GM18505 (cell line): Measurements from ENCODE around the gene PXDC1.

ENCODE experiments used
- ATAC-seq: cut with Tn5 transposase; IDR thresholded peaks from one replicate; pipeline ENCODE4 v1.9.1; 2021; ENCODE audit not compliant: unreplicated experiment
- POLR2A ChIP-seq: IDR thresholded peaks from 4 replicates; pipeline ENCODE4 v1.6.1; 2011; ENCODE audit warnings: borderline replicate concordance; ENCODE audit not compliant: insufficient read depth, insufficient read length; ENCODE audit errors: extremely low read depth

PXDC1 gene

GRCh38 chr6:3719462-3720308 lies 31.8 kb downstream of the PXDC1 start:
- TF ChIP-seq POLR2A: no peak

GRCh38 chr6:3718407-3718806 lies 33.1 kb downstream of the PXDC1 start:
- no peak for TF ChIP-seq POLR2A
- no peak for ATAC-seq

More at GRCh38 chr6:3719462-3720308, 31.8 kb downstream of the PXDC1 start:
- no peak for ATAC-seq

GRCh38 chr6:3715285-3715684 lies 36.2 kb downstream of the PXDC1 start:
- TF ChIP-seq POLR2A: no peak
- no peak for ATAC-seq

GRCh38 chr6:3714768-3715167 lies 36.7 kb downstream of the PXDC1 start:
- TF ChIP-seq POLR2A: no peak
- no peak for ATAC-seq

GRCh38 chr6:3714111-3714510 lies 37.4 kb downstream of the PXDC1 start:
- TF ChIP-seq POLR2A: no peak
- ATAC-seq: no peak

- ATAC-seq: no peak
Observed at GRCh38 chr6:3712827-3713665, 38.5 kb downstream of the PXDC1 start.

GRCh38 chr6:3711776-3712175 lies 39.7 kb downstream of the PXDC1 start:
- no peak for ATAC-seq
- no peak for TF ChIP-seq POLR2A

More at GRCh38 chr6:3712827-3713665, 38.5 kb downstream of the PXDC1 start:
- TF ChIP-seq POLR2A: no peak

GRCh38 chr6:3710403-3710802 lies 41.1 kb downstream of the PXDC1 start:
- no peak for ATAC-seq
- no peak for TF ChIP-seq POLR2A

- ATAC-seq: no peak
- no peak for TF ChIP-seq POLR2A
Observed at GRCh38 chr6:3708540-3708939, 43.0 kb downstream of the PXDC1 start.

GRCh38 chr6:3707751-3708412 lies 43.6 kb downstream of the PXDC1 start:
- TF ChIP-seq POLR2A: no peak
- no peak for ATAC-seq

- TF ChIP-seq POLR2A: no peak
Observed at GRCh38 chr6:3707024-3707423, 44.5 kb downstream of the PXDC1 start.

GRCh38 chr6:3706547-3706946 lies 45.0 kb downstream of the PXDC1 start:
- no peak for ATAC-seq
- TF ChIP-seq POLR2A: no peak

More at GRCh38 chr6:3707024-3707423, 44.5 kb downstream of the PXDC1 start:
- ATAC-seq: no peak

GRCh38 chr6:3701631-3702030 lies 49.9 kb downstream of the PXDC1 start:
- ATAC-seq: no peak
- no peak for TF ChIP-seq POLR2A

GRCh38 chr6:3699231-3699630 lies 52.3 kb downstream of the PXDC1 start:
- no peak for ATAC-seq
- no peak for TF ChIP-seq POLR2A

GRCh38 chr6:3698021-3698420 lies 53.5 kb downstream of the PXDC1 start:
- no peak for TF ChIP-seq POLR2A

More at GRCh38 chr6:3698021-3698420, 53.5 kb downstream of the PXDC1 start:
- no peak for ATAC-seq
